ENCODE data around the gene GLRA1.

Gene GLRA1

DNA sequence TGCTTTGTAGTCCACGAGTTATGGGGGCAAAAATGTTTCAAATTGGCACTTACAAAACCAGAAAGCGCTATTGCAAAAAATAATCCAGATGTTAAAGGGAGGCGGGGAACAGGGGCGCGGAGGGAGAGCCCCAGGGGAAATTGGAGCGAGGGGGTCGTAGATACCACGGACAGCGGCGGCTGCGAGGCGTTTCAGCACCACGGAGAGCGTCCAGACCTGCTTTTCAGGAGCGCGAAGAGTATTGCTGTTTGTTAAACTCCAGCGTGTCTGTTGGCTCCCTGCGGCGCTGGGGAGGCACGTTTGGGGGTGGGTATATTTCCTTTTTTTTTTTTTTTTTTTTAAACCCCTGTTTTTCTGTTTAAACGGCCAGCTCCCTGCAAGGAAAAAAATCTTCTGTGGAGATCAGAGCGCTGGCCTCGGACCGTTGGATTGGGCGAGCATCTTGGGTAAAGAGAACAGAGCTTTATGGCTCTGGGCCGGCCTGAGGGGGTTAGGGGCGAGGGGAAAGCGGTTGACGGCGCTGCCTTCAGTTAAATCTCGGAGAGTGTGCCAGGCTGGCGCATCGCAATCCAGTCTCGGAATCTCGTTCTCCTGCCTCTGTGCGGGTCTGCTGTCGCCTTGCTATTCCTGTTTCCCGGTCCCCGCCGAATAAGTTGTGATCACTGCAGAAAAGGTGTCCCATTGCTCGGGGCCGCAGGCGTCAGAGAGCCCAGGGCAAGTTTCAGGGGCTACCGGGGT lies at the start of gene GLRA1:
GLRA1 (minus strand) TSS at position 288 of the 738 bp plus-strand sequence. CDS start 302 bp downstream, outside the sequence.
- TF ChIP-seq, protein P1, sequence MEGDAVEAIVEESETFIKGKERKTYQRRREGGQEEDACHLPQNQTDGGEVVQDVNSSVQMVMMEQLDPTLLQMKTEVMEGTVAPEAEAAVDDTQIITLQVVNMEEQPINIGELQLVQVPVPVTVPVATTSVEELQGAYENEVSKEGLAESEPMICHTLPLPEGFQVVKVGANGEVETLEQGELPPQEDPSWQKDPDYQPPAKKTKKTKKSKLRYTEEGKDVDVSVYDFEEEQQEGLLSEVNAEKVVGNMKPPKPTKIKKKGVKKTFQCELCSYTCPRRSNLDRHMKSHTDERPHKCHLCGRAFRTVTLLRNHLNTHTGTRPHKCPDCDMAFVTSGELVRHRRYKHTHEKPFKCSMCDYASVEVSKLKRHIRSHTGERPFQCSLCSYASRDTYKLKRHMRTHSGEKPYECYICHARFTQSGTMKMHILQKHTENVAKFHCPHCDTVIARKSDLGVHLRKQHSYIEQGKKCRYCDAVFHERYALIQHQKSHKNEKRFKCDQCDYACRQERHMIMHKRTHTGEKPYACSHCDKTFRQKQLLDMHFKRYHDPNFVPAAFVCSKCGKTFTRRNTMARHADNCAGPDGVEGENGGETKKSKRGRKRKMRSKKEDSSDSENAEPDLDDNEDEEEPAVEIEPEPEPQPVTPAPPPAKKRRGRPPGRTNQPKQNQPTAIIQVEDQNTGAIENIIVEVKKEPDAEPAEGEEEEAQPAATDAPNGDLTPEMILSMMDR (IDR thresholded peaks at IDR 0.05; ENCODE audit: low read length, missing control alignments): no peak
- DNase-seq (ENCODE audit: low read depth): peak; percentile 63
- H3K4me3 ChIP-seq (replicated peaks; ENCODE audit: low read depth, low read length): no peak within 1 kb of the TSS

DNA sequence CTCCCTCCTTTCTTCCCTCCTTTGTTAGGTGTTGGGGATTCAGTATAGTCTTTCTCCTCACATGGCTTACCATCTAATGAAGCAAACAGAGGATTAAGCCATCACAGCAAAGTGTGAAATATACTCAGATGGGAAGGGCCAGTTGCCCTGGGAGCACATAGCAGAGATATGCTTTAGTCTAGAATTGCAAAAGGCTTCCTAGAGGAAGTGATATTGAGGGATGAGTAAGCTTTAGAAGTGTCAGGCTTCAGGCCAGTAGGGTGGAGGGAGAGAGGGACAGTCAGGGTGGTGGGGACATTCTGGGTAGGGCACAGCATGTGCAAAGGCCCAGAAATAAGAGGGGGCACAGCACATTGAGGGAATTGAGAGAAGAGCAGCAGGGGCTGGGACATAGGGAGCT lies 46.2 kb upstream of the GLRA1 start:
- TF ChIP-seq, protein P1 (IDR thresholded peaks at IDR 0.05; ENCODE audit: low read length, missing control alignments): no peak
- no peak for DNase-seq (ENCODE audit: low read depth)
- H3K4me3 ChIP-seq (replicated peaks; ENCODE audit: low read depth, low read length): no peak overlapping the region

DNA sequence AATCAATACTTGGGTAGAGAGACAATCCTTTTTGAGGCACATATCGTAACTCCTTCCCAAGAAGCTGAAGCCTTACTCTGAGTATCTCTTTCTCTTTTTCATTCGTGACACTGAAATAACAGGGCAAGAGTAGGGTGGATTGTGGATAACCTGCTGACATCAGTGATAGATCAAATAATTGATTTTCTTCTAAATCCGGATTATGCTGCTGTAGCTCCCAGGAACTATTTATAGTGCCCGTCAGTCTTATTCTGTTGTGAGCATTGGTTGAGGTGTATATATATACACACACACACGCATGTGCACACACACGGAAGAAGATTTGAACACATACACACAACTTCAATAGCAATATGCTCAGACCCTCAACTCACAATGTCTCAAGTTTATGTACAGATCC lies 43.2 kb upstream of the GLRA1 start:
- H3K4me3 ChIP-seq (replicated peaks; ENCODE audit: low read depth, low read length): no peak overlapping the region
- TF ChIP-seq, protein P1 (IDR thresholded peaks at IDR 0.05; ENCODE audit: low read length, missing control alignments): no peak
- no peak for DNase-seq (ENCODE audit: low read depth)

DNA sequence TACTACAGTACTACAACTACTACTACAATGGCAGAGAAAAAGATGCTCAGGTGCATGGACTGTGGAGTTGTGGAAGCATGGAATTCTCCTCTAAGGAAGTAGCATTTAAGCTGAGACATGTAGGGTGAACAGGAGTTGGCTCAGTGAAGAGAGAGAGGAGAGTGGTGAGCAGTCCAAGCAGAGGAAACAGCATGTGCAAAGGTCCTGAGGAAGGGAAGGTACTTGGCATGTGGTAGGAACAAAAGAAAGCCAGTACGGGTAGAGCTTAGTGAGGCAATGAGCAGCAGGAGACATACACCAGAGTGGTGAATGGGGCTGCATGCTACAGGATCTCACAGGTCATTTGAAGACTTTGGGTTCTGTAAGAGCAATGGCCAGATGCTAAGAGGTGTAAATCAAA lies 41.4 kb upstream of the GLRA1 start:
- TF ChIP-seq, protein P1 (IDR thresholded peaks at IDR 0.05; ENCODE audit: low read length, missing control alignments): no peak
- no peak overlapping the region for H3K4me3 ChIP-seq (replicated peaks; ENCODE audit: low read depth, low read length)
- DNase-seq (ENCODE audit: low read depth): no peak

DNA sequence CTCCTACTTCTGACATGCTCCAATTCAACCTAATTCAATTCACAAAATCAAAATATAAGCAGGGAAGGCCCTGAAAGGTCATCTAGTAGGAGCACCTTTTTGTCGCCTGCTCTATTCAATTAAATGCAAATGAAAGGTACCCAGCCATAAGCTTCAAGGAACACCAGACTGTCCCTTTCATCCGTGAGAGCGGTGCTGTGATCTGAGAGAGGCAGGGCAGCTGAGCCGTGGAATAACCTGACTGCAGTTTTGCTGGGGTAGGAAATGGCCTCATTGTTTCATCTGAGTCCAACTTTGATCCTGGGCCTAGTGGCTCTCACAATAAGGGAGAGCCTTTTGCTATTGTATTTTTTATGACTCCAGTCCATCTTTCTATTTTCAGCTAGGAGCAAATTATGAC lies 39.8 kb upstream of the GLRA1 start:
- DNase-seq (ENCODE audit: low read depth): no peak
- H3K4me3 ChIP-seq (replicated peaks; ENCODE audit: low read depth, low read length): no peak overlapping the region
- TF ChIP-seq, protein P1 (IDR thresholded peaks at IDR 0.05; ENCODE audit: low read length, missing control alignments): no peak

DNA sequence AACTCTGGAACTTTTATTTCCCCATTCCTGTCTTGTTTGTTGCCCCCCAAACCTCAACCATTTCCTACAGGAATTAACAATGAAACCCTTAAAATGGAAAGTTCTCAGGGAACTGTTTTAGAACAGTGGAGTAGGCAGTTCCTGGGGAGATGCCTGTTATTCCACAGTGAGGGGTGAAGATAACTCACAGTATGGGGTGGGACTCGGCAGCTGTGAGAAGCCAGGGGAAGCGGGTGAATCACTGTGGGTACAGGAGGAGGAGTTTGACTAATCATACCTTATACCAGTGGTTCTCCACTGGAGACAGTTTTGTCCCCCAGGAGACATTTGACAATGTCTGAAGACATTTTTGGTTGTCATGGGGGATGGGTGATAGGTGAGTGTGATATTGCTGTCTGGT lies 36.9 kb upstream of the GLRA1 start:
- TF ChIP-seq, protein P1 (IDR thresholded peaks at IDR 0.05; ENCODE audit: low read length, missing control alignments): no peak
- H3K4me3 ChIP-seq (replicated peaks; ENCODE audit: low read depth, low read length): no peak overlapping the region
- no peak for DNase-seq (ENCODE audit: low read depth)

DNA sequence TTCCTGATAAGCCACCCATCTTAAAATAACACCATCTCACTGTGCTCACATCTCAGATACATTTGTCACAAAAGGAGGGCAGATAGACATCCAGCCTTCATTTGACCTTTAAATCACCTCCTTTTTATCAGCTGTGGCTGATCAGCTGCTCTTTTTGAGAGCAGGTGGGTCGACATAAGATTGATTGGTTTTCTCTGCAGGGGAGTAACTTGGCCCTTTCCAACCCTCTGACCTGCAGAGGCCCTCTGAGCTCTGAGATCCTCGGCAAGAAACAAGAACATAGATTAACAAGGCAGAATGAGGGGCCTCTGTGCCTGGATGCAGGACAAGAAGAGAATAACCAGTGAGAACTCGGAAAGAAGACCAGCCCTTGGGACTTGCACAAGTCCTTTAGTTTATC lies 33.5 kb upstream of the GLRA1 start:
- no peak overlapping the region for H3K4me3 ChIP-seq (replicated peaks; ENCODE audit: low read depth, low read length)
- TF ChIP-seq, protein P1 (IDR thresholded peaks at IDR 0.05; ENCODE audit: low read length, missing control alignments): no peak
- no peak for DNase-seq (ENCODE audit: low read depth)

Measured in fibroblast of pulmonary artery (primary cell).